ENCODE data around the gene TBC1D5.

DNA sequence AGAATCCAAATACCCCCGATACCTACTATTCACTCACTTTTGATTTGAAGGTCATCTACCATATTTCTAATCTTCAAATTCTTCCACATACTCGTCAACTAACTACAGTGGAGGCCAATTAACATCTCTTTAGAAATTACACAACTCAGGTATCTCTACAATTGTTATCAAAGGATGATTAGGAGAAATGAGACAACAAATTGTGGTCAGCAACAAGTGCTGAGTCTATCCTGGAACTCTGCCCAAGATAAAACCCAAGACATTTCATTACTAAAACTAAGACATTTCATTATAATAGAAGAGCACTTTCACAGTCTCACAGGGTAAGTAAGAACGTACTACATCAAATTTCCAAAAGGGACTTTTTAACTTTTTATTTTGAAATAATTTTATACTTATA, 100.0 kb downstream of the TBC1D5 start:
- TF ChIP-seq PREB (CRISPR knock-in tag; IDR thresholded peaks at IDR 0.05; ENCODE audit: borderline replicate concordance) (no peak), E2F4 (CRISPR knock-in tag; IDR thresholded peaks at IDR 0.05; ENCODE audit: borderline replicate concordance, low read depth) (no peak), ATF3 (CRISPR knock-in tag; conservative IDR thresholded peaks at IDR 0.05) (no peak), SP1 (CRISPR knock-in tag; conservative IDR thresholded peaks at IDR 0.05) (no peak)
- TF ChIP-seq, protein P1, sequence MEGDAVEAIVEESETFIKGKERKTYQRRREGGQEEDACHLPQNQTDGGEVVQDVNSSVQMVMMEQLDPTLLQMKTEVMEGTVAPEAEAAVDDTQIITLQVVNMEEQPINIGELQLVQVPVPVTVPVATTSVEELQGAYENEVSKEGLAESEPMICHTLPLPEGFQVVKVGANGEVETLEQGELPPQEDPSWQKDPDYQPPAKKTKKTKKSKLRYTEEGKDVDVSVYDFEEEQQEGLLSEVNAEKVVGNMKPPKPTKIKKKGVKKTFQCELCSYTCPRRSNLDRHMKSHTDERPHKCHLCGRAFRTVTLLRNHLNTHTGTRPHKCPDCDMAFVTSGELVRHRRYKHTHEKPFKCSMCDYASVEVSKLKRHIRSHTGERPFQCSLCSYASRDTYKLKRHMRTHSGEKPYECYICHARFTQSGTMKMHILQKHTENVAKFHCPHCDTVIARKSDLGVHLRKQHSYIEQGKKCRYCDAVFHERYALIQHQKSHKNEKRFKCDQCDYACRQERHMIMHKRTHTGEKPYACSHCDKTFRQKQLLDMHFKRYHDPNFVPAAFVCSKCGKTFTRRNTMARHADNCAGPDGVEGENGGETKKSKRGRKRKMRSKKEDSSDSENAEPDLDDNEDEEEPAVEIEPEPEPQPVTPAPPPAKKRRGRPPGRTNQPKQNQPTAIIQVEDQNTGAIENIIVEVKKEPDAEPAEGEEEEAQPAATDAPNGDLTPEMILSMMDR (IDR thresholded peaks at IDR 0.05): no peak

All from WTC11 (cell line).